H9 (cell line): ENCODE results near the gene FGF22. TPM values are rescaled to one million over a fixed set of nuclear protein-coding genes. Genes with fewer than 3 reads are reported as not detected.

Experiments
- DNase-seq: peaks from one replicate; pipeline ENCODE4 v3.0.0-alpha.2; 2017
- H2AFZ ChIP-seq: one replicate; pipeline ENCODE4 v1.6.1; 2013; ENCODE audit warnings: mild to moderate bottlenecking, low read length, control low read depth, moderate library complexity
- H2AK5ac ChIP-seq: 2 replicates; pipeline ENCODE4 v1.6.1; 2013; ENCODE audit warnings: low read length, control low read depth, mixed read lengths; ENCODE audit not compliant: insufficient read length
- H2BK120ac ChIP-seq: one replicate; pipeline ENCODE4 v1.6.1; 2013; ENCODE audit warnings: low read depth, mild to moderate bottlenecking, low read length, control low read depth, inconsistent platforms; ENCODE audit not compliant: poor library complexity, severe bottlenecking
- H2BK12ac ChIP-seq: 2 replicates; pipeline ENCODE4 v1.6.1; 2013; ENCODE audit warnings: low read length, control low read depth, mixed read lengths, low read depth; ENCODE audit not compliant: insufficient read length
- H2BK15ac ChIP-seq: 2 replicates; pipeline ENCODE4 v1.6.1; 2013; ENCODE audit warnings: low read depth, low read length, control low read depth
- H2BK20ac ChIP-seq: one replicate; pipeline ENCODE4 v1.6.1; 2013; ENCODE audit warnings: low read depth, mild to moderate bottlenecking, low read length, control low read depth, inconsistent platforms; ENCODE audit not compliant: poor library complexity, severe bottlenecking
- H2BK5ac ChIP-seq: 2 replicates; pipeline ENCODE4 v1.6.1; 2013; ENCODE audit warnings: low read length, control low read depth, mixed read lengths; ENCODE audit not compliant: insufficient read length
- H3K14ac ChIP-seq: 2 replicates; pipeline ENCODE4 v1.6.1; 2013; ENCODE audit warnings: low read length, control low read depth; ENCODE audit not compliant: insufficient read depth
- H3K18ac ChIP-seq: 2 replicates; pipeline ENCODE4 v1.6.1; 2013; ENCODE audit warnings: low read depth, mild to moderate bottlenecking, mixed read lengths, low read length, control low read depth; ENCODE audit not compliant: insufficient read length
- H3K23ac ChIP-seq: 2 replicates; pipeline ENCODE4 v1.6.1; 2013; ENCODE audit warnings: low read length, control low read depth, mixed read lengths, low read depth; ENCODE audit not compliant: insufficient read length
- H3K23me2 ChIP-seq: 2 replicates; pipeline ENCODE4 v1.6.1; 2013; ENCODE audit warnings: low read depth, mild to moderate bottlenecking, mixed read lengths, low read length, control low read depth; ENCODE audit not compliant: insufficient read length, poor library complexity, severe bottlenecking
- H3K27ac ChIP-seq: 2 replicates; pipeline ENCODE4 v1.5.1; 2013; ENCODE audit warnings: low read length, control low read depth, mixed read lengths, low read depth; ENCODE audit not compliant: insufficient read length
- H3K27me3 ChIP-seq: 2 replicates; pipeline ENCODE4 v1.6.1; 2013; ENCODE audit warnings: low read length, control low read depth, inconsistent platforms; ENCODE audit not compliant: insufficient read depth
- H3K4ac ChIP-seq: 2 replicates; pipeline ENCODE4 v1.6.1; 2013; ENCODE audit warnings: low read depth, mild to moderate bottlenecking, control low read depth, inconsistent platforms, low read length, moderate library complexity
- H3K4me1 ChIP-seq: 2 replicates; pipeline ENCODE4 v1.6.1; 2013; ENCODE audit warnings: low read length, control low read depth, inconsistent platforms; ENCODE audit not compliant: insufficient read depth
- H3K4me2 ChIP-seq: 2 replicates; pipeline ENCODE4 v1.6.1; 2013; ENCODE audit warnings: low read length, control low read depth, mixed read lengths; ENCODE audit not compliant: insufficient read length, insufficient read depth
- H3K56ac ChIP-seq: 2 replicates; pipeline ENCODE4 v1.6.1; 2013; ENCODE audit warnings: low read depth, mild to moderate bottlenecking, mixed read lengths, low read length, control low read depth; ENCODE audit not compliant: insufficient read length
- H3K79me1 ChIP-seq: 2 replicates; pipeline ENCODE4 v1.6.1; 2013; ENCODE audit warnings: low read depth, mild to moderate bottlenecking, moderate library complexity, low read length, control low read depth, inconsistent platforms; ENCODE audit not compliant: insufficient read depth, poor library complexity, severe bottlenecking
- H3K79me2 ChIP-seq: 2 replicates; pipeline ENCODE4 v1.6.1; 2013; ENCODE audit warnings: low read length, control low read depth, inconsistent platforms; ENCODE audit not compliant: insufficient read depth
- H3K9ac ChIP-seq: 2 replicates; pipeline ENCODE4 v1.6.1; 2013; ENCODE audit warnings: low read length, control low read depth, mixed read lengths; ENCODE audit not compliant: insufficient read length; ENCODE audit errors: extremely low read depth
- H3K9me3 ChIP-seq: one replicate; pipeline ENCODE4 v1.6.1; 2013; ENCODE audit warnings: low read depth, low read length, inconsistent platforms; ENCODE audit not compliant: control insufficient read depth
- H3T11ph ChIP-seq: one replicate; pipeline ENCODE4 v1.6.1; 2013; ENCODE audit warnings: mild to moderate bottlenecking, low read length, control low read depth, inconsistent platforms
- H4K20me1 ChIP-seq: one replicate; pipeline ENCODE4 v1.6.1; 2013; ENCODE audit not compliant: control insufficient read depth, insufficient read length, insufficient read depth
- H4K5ac ChIP-seq: 2 replicates; pipeline ENCODE4 v1.6.1; 2013; ENCODE audit warnings: low read depth, mild to moderate bottlenecking, mixed read lengths, low read length, control low read depth; ENCODE audit not compliant: insufficient read length
- H4K8ac ChIP-seq: replicated peaks from 2 replicates; pipeline ENCODE4 v1.6.1; 2013; ENCODE audit warnings: low read length, control low read depth, mixed read lengths, low read depth; ENCODE audit not compliant: insufficient read length
- H4K91ac ChIP-seq: 2 replicates; pipeline ENCODE4 v1.6.1; 2013; ENCODE audit warnings: low read depth, mild to moderate bottlenecking, moderate library complexity, mixed read lengths, low read length, control low read depth; ENCODE audit not compliant: insufficient read length
- H3K27ac Mint-ChIP-seq, 3 experiments: 2 replicates in 2 of 3; 3 replicates in 1 of 3; pipeline ENCODE4 v1.8.0; 2020 to 2021; ENCODE audit warnings: mixed read lengths in 3 of 3, mild to moderate bottlenecking in 1 of 3, moderate library complexity in 1 of 3
- H3K27me3 Mint-ChIP-seq: 2 replicates; pipeline ENCODE4 v1.8.0; 2021; ENCODE audit warnings: low read depth, mild to moderate bottlenecking, moderate library complexity, mixed read lengths
- H3K36me3 Mint-ChIP-seq, 3 experiments: 2 replicates in 2 of 3; 3 replicates in 1 of 3; pipeline ENCODE4 v1.8.0; 2020 to 2021; ENCODE audit warnings: low read depth in 3 of 3, mixed read lengths in 3 of 3; ENCODE audit not compliant: insufficient read depth in 1 of 3
- H3K4me1 Mint-ChIP-seq, 2 experiments: 2 replicates each; pipeline ENCODE4 v1.8.0; 2020; ENCODE audit warnings: mixed read lengths in 2 of 2
- H3K4me3 Mint-ChIP-seq, 2 experiments: 2 replicates in 1 of 2; 3 replicates in 1 of 2; pipeline ENCODE4 v1.8.0; 2020 to 2021; ENCODE audit warnings: mild to moderate bottlenecking in 2 of 2, mixed read lengths in 2 of 2, moderate library complexity in 1 of 2
- H3K9me3 Mint-ChIP-seq, 2 experiments: 2 replicates in 1 of 2; 3 replicates in 1 of 2; pipeline ENCODE4 v1.8.0; 2020; ENCODE audit warnings: mild to moderate bottlenecking in 2 of 2, mixed read lengths in 2 of 2, moderate library complexity in 1 of 2
- WGBS: extraction: QIAGEN DNeasy Blood & Tissue Kit; methylation state at CpG from one replicate; pipeline ENCODE4 v1.1.7; 2013; ENCODE audit warnings: missing lambda C conversion rate, low lambda C conversion rate, mixed read lengths; ENCODE audit not compliant: insufficient read length; ENCODE audit errors: extremely low coverage; 5-methylcytosine and 5-hydroxymethylcytosine counted together
- total RNA-seq: library from RNA; stranded (reverse); gene quantifications from 2 replicates; pipeline ENCODE4 v1.2.1, GENCODE V29; 2021
- TF ChIP-seq, protein P1 (sequence below): fragments of 200-600 bp; sonication (generic); conservative IDR thresholded peaks from 3 replicates; pipeline ENCODE4 v1.8.0; 2021; ENCODE audit warnings: antibody characterized with exemption, mild to moderate bottlenecking

Gene FGF22
- total RNA-seq, 1 experiment from 2014 or later: 0.72 TPM

DNA sequence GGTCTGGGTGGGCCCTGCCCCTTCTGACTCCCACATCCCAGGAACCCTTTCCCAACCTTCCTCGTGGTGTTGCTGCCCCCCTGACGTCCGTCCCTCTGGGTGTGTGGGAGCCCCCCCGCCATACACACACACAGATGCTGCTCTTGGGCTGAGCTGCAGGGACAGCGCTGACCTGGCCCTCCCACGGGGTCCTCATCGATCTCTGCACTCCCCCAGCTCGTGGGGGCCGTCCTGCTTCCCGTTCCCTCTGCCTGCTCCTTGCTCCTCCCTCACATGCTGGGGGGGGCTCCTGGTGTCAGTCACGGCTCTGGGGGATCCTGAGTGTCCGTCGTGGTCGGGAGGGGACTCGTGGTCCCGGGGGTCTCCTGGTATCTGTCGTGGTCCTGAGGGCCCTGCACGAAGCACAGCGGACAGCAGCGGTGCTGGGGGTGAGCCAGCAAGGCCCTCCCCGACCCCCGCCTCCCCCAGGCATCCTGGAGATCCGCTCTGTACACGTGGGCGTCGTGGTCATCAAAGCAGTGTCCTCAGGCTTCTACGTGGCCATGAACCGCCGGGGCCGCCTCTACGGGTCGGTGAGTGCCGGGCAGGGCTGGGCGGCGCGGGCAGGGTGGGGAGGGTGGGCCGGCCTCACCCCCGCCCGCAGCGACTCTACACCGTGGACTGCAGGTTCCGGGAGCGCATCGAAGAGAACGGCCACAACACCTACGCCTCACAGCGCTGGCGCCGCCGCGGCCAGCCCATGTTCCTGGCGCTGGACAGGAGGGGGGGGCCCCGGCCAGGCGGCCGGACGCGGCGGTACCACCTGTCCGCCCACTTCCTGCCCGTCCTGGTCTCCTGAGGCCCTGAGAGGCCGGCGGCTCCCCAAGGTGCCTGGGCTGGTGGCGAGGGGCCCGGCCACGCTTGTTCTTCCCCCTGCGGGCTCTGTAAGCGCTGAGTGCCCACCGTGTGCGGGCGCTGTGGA lies 3.4 kb downstream of the FGF22 start:
- no peak overlapping the region for H3T11ph ChIP-seq
- H2BK15ac ChIP-seq: no peak overlapping the region
- peaks cover 7 to 22% (median 8%) of the 10 kb centered on the region in 3 experiments for H3K36me3 Mint-ChIP-seq
- H3K79me2 ChIP-seq: no peaks in the 10 kb centered on the region
- no peak overlapping the region for H4K91ac ChIP-seq
- H3K18ac ChIP-seq: no peak overlapping the region
- DNase-seq: no peak
- no peak overlapping the region for H4K8ac ChIP-seq
- no peak overlapping the region for H3K27ac ChIP-seq
- H2BK20ac ChIP-seq: no peak overlapping the region
- no peak overlapping the region for H3K4me2 ChIP-seq
- no peak overlapping the region; the same call in 1 of the 2 replicates for H3K14ac ChIP-seq
- H2BK120ac ChIP-seq: no peak overlapping the region
- no peak overlapping the region for H2AK5ac ChIP-seq
- H3K4me3 Mint-ChIP-seq: no peak overlapping the region
- H2BK5ac ChIP-seq: no peak overlapping the region
- H3K27me3 ChIP-seq: no peaks in the 10 kb centered on the region; the same call in 1 of the 2 replicates
- no peaks in the 10 kb centered on the region for H3K4me1 ChIP-seq
- no peak overlapping the region for H3K4ac ChIP-seq
- H3K23me2 ChIP-seq: no peaks in the 10 kb centered on the region
- no peak overlapping the region for H2AFZ ChIP-seq
- H3K9me3 Mint-ChIP-seq: no peaks in the 10 kb centered on the region
- WGBS: no CpG with 5 or more reads among the region's 70 CpGs
- H2BK12ac ChIP-seq: no peak overlapping the region
- no peaks in the 10 kb centered on the region for H3K79me1 ChIP-seq
- H3K9me3 ChIP-seq: no peaks in the 10 kb centered on the region
- no peak overlapping the region for H4K5ac ChIP-seq
- no peak overlapping the region for H3K9ac ChIP-seq
- peaks cover 4 to 5% of the 10 kb centered on the region in 2 experiments; a peak in 3 of 4 replicates for H3K4me1 Mint-ChIP-seq
- no peak overlapping the region for H3K27ac Mint-ChIP-seq
- TF ChIP-seq, protein P1, sequence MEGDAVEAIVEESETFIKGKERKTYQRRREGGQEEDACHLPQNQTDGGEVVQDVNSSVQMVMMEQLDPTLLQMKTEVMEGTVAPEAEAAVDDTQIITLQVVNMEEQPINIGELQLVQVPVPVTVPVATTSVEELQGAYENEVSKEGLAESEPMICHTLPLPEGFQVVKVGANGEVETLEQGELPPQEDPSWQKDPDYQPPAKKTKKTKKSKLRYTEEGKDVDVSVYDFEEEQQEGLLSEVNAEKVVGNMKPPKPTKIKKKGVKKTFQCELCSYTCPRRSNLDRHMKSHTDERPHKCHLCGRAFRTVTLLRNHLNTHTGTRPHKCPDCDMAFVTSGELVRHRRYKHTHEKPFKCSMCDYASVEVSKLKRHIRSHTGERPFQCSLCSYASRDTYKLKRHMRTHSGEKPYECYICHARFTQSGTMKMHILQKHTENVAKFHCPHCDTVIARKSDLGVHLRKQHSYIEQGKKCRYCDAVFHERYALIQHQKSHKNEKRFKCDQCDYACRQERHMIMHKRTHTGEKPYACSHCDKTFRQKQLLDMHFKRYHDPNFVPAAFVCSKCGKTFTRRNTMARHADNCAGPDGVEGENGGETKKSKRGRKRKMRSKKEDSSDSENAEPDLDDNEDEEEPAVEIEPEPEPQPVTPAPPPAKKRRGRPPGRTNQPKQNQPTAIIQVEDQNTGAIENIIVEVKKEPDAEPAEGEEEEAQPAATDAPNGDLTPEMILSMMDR: no peak
- peaks cover 14% of the 10 kb centered on the region for H3K27me3 Mint-ChIP-seq
- no peak overlapping the region for H3K23ac ChIP-seq
- H3K56ac ChIP-seq: no peak overlapping the region
- H4K20me1 ChIP-seq: no peaks in the 10 kb centered on the region
